Left lobe of liver (tissue), 2 donors: ENCODE data around the gene S1PR4. TPM values are rescaled to one million over a fixed set of nuclear protein-coding genes. Genes with fewer than 3 reads are reported as not detected.
"Not testable (repeated sequence)": the region's sequence is repeated elsewhere in the genome, so short reads cannot be mapped to it uniquely, and the experiment has no call there.

Experiments
- ATAC-seq: fragments of 200-7000 bp; cut with Tn5 transposase; one replicate; pipeline ENCODE4 v1.9.1; 2020; ENCODE audit warnings: mild to moderate bottlenecking, moderate library complexity
- DNase-seq: peaks from one replicate; pipeline ENCODE4 v3.0.0-alpha.2; 2020; ENCODE audit warnings: low spot score
- total RNA-seq: library from RNA; stranded (reverse); gene quantifications from one replicate; pipeline ENCODE4 v1.2.1, GENCODE V29; 2021
- donor health status: DM: no; HTN: no; CAD: no; lungs with moderate emphysema.
- donor health status: DM: no; HTN: yes; CAD: no.

S1PR4 gene
- total RNA-seq, 1 donor from 2014 or later: 0.70 TPM

- DNase-seq (no peak), ATAC-seq (no peak)
These were observed 14.1 kb downstream of the S1PR4 start for GRCh38 chr19:3192684-3193083.

GRCh38 chr19:3193256-3194105, 14.9 kb downstream of the S1PR4 start:
- no peak for ATAC-seq
- DNase-seq: no peak

- no peak for DNase-seq
These were observed 15.8 kb downstream of the S1PR4 start for GRCh38 chr19:3194106-3195087.

GRCh38 chr19:3196064-3196932, 17.7 kb downstream of the S1PR4 start:
- no peak for ATAC-seq
- DNase-seq: no peak

More at GRCh38 chr19:3194106-3195087, 15.8 kb downstream of the S1PR4 start:
- ATAC-seq: no peak

GRCh38 chr19:3196933-3197205, 18.3 kb downstream of the S1PR4 start:
- ATAC-seq (no peak), DNase-seq (no peak)

GRCh38 chr19:3198901-3199700, 20.5 kb downstream of the S1PR4 start:
- ATAC-seq: no peak
- DNase-seq: no peak

- no peak for DNase-seq
- ATAC-seq: no peak
These were observed 22.6 kb downstream of the S1PR4 start for GRCh38 chr19:3201072-3201700.

GRCh38 chr19:3201911-3202310, 23.3 kb downstream of the S1PR4 start:
- ATAC-seq: no peak
- DNase-seq: no peak

GRCh38 chr19:3202346-3202745, 23.8 kb downstream of the S1PR4 start:
- ATAC-seq (no peak), DNase-seq (no peak)

GRCh38 chr19:3202895-3203294, 24.3 kb downstream of the S1PR4 start:
- not testable (repeated sequence) for ATAC-seq, DNase-seq

- DNase-seq (no peak), ATAC-seq (no peak)
These were observed 25.5 kb downstream of the S1PR4 start for GRCh38 chr19:3203805-3204645.

- ATAC-seq (no peak), DNase-seq (no peak)
These were observed 26.2 kb downstream of the S1PR4 start for GRCh38 chr19:3204646-3205275.

GRCh38 chr19:3206216-3206953, 27.8 kb downstream of the S1PR4 start:
- DNase-seq: no peak
- no peak for ATAC-seq

- no peak for DNase-seq
- ATAC-seq: no peak
These were observed 29.1 kb downstream of the S1PR4 start for GRCh38 chr19:3207461-3208242.

GRCh38 chr19:3208317-3209207, 30.0 kb downstream of the S1PR4 start:
- no peak for ATAC-seq
- no peak for DNase-seq
